Body of pancreas (tissue), 4 donors: ENCODE results near the gene GMCL1.

Source experiments
- POLR2A ChIP-seq, 3 donors: fragments of 450-650 bp; IDR thresholded peaks; one replicate each; pipeline ENCODE4 v1.6.1; 2016; ENCODE audit warnings: antibody characterized with exemption in 3 of 3, mild to moderate bottlenecking in 2 of 3
- TF ChIP-seq, protein P1 (sequence below), 7 experiments: fragments of 450-650 bp in 4 of 7; fragments of 200-600 bp in 3 of 7; sonication (generic) in 3 of 7; IDR thresholded peaks; one replicate each; pipeline ENCODE4 v1.5.1; 2016 to 2019; ENCODE audit warnings: antibody characterized with exemption in 7 of 7

DNA sequence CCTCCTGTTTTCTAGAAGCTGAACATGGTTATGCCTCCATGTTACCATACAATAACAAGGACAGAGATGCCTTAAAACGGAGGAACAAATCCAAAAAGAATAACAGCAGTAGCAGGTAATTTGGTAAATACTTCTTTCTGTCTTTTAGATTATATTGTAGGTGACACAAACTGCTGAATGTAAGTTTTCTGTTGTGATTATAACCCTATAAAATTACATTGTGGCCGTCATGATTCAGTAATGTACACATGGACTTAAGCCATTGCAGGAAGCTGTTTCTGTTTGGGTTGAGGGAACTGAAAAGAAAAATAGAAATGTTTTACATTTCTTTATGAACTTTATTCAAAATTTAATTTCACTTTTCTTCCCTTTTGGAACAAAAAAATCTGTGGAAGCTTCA, 86.6 kb downstream of the GMCL1 start:
- TF ChIP-seq, protein P1, sequence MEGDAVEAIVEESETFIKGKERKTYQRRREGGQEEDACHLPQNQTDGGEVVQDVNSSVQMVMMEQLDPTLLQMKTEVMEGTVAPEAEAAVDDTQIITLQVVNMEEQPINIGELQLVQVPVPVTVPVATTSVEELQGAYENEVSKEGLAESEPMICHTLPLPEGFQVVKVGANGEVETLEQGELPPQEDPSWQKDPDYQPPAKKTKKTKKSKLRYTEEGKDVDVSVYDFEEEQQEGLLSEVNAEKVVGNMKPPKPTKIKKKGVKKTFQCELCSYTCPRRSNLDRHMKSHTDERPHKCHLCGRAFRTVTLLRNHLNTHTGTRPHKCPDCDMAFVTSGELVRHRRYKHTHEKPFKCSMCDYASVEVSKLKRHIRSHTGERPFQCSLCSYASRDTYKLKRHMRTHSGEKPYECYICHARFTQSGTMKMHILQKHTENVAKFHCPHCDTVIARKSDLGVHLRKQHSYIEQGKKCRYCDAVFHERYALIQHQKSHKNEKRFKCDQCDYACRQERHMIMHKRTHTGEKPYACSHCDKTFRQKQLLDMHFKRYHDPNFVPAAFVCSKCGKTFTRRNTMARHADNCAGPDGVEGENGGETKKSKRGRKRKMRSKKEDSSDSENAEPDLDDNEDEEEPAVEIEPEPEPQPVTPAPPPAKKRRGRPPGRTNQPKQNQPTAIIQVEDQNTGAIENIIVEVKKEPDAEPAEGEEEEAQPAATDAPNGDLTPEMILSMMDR (IDR thresholded peaks at IDR 0.05), result no peak
- no peak for TF ChIP-seq POLR2A (IDR thresholded peaks at IDR 0.05)
